Ovary (tissue), 9 donors: ENCODE results near the gene OR10A3. TPM values are rescaled to one million over a fixed set of nuclear protein-coding genes. Genes with fewer than 3 reads are reported as not detected.

ENCODE experiments used
- DNase-seq, 5 donors: peaks; one replicate each; pipeline ENCODE4 v3.0.0-alpha.2; 2019 to 2020
- H3K27ac ChIP-seq, 2 donors: fragments of 200-600 bp; one replicate each; pipeline versions ENCODE4 v1.5.1 to v1.8.0; 2019 to 2022
- H3K27me3 ChIP-seq: fragments of 200-600 bp; one replicate; pipeline ENCODE4 v1.8.0; 2022
- H3K36me3 ChIP-seq: fragments of 200-600 bp; sonication (generic); one replicate; pipeline ENCODE4 v1.5.1; 2019
- H3K4me1 ChIP-seq: one replicate; pipeline ENCODE4 v1.8.1; 2013; ENCODE audit warnings: mild to moderate bottlenecking, moderate library complexity; ENCODE audit not compliant: insufficient read depth
- H3K4me3 ChIP-seq: fragments of 200-600 bp; sonication (generic); one replicate; pipeline ENCODE4 v1.5.1; 2017
- H3K9me3 ChIP-seq, 2 donors: fragments of 200-600 bp in 1 of 2; sonication (generic) in 1 of 2; one replicate each; pipeline versions ENCODE4 v1.5.1 to v1.8.1; 2013 to 2019; ENCODE audit warnings: mild to moderate bottlenecking in 1 of 2, moderate library complexity in 1 of 2
- EP300 ChIP-seq: sonication (generic); formaldehyde crosslinking; IDR thresholded peaks from one replicate; pipeline ENCODE4 v1.6.1; 2017; ENCODE audit warnings: antibody characterized with exemption
- POLR2A ChIP-seq: fragments of 450-650 bp; IDR thresholded peaks from one replicate; pipeline ENCODE4 v1.6.1; 2017; ENCODE audit warnings: antibody characterized with exemption, mild to moderate bottlenecking, moderate library complexity
- WGBS, 3 donors: extraction: QIAGEN DNeasy Blood & Tissue Kit in 1 of 3; methylation state at CpG; one replicate each; pipeline versions ENCODE4 v1.1.5 to v1.1.7; 2013 to 2017; 5-methylcytosine and 5-hydroxymethylcytosine counted together
- intact Hi-C, 4 donors: fragments of 100-400 bp; cut with DNase I; formaldehyde crosslinking; loops; one replicate each; pipeline versions ENCODE4 v1.11.0 to v1.15.1; 2022 to 2023
- polyA plus RNA-seq, 2 donors: library from polyadenylated mRNA; stranded (reverse); fragments of 200-250 nt in 1 of 2; fragments of 350-450 nt in 1 of 2; fragmentation: Illumina TruSeq in 1 of 2; extraction: RNeasy Lipid Tissue Mini Kit (QIAGEN cat#74804) in 1 of 2; gene quantifications; one replicate each; pipeline ENCODE4 v1.2.3, GENCODE V29; 2013 to 2014
- small RNA-seq: library from RNA; depleted of rRNA; stranded (forward); fragments of <200 nt; gene quantifications from one replicate; pipeline ENCODE3, GENCODE V24; 2016
- total RNA-seq, 7 donors: library from RNA; depleted of rRNA in 2 of 7; stranded (reverse); fragments of >200 nt in 2 of 7; fragmentation: NEBNext Ultra II Directional in 3 of 7; extraction: Animal tissue kit (Norgen Biotek cat#: 25700) in 3 of 7; gene quantifications; one replicate each; pipeline versions ENCODE4 v1.1.0 to v1.2.4, GENCODE V29; 2016 to 2023
- TF ChIP-seq, protein P1 (sequence below), 3 donors: fragments of 450-650 bp in 2 of 3; fragments of 200-600 bp in 1 of 3; IDR thresholded peaks; one replicate each; pipeline versions ENCODE4 v1.5.1 to v1.8.0; 2016 to 2022; ENCODE audit warnings: antibody characterized with exemption in 3 of 3, mild to moderate bottlenecking in 1 of 3
- donor health status: DM: no; HTN: no; CAD: no; lungs with moderate emphysema.
- donor health status: DM: no; HTN: no; CAD: no.
- donor health status: Bipolar disorder and iron deficiency.
- donor health status: DM: yes; HTN: yes; CAD: no.
- donor health status: DM: no; HTN: no; CAD: no.
- donor health status: DM: yes; HTN: yes; CAD: no.

Gene OR10A3
- total and polyA plus RNA-seq, 9 donors, result not detected

DNA sequence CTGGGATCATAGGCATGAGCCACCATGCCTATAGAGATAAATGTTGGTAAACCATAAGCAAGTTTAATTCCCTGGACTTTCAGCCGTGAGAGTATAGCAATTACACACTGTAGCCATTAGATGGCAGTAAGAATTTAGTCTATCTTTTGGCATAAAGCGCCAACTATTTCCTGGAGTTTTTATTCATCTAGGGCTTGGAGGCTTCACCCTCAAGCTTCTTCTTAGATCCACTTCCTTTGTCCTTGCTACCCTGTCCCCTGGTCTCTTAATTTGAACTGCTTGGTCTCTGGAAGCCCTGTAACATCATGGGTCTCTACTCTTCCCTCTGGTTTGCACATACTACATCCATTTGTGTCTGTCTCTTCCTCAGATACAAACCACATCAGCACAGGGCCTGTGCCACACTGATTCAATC is 48.7 kb downstream of the OR10A3 start:
- Histone ChIP-seq H3K27ac (no peak overlapping the region), H3K9me3 (no peaks in the 10 kb centered on the region), H3K4me1 (no peaks in the 10 kb centered on the region), H3K4me3 (no peak overlapping the region), H3K36me3 (no peaks in the 10 kb centered on the region), H3K27me3 (no peaks in the 10 kb centered on the region)
- DNase-seq, result no peak
- intact Hi-C loops, result loop anchor here in 1 of 4 donors (5.0 kb wide), 1 partner anchor 94 kb away; the partner anchor contains the start of gene EIF3F
- WGBS, 3 donors, result 9 to 15% (median 13%) methylated on average over 2 of the region's 2 CpGs
- TF ChIP-seq, protein P1, sequence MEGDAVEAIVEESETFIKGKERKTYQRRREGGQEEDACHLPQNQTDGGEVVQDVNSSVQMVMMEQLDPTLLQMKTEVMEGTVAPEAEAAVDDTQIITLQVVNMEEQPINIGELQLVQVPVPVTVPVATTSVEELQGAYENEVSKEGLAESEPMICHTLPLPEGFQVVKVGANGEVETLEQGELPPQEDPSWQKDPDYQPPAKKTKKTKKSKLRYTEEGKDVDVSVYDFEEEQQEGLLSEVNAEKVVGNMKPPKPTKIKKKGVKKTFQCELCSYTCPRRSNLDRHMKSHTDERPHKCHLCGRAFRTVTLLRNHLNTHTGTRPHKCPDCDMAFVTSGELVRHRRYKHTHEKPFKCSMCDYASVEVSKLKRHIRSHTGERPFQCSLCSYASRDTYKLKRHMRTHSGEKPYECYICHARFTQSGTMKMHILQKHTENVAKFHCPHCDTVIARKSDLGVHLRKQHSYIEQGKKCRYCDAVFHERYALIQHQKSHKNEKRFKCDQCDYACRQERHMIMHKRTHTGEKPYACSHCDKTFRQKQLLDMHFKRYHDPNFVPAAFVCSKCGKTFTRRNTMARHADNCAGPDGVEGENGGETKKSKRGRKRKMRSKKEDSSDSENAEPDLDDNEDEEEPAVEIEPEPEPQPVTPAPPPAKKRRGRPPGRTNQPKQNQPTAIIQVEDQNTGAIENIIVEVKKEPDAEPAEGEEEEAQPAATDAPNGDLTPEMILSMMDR (IDR thresholded peaks at IDR 0.05), result peak in 1 of 3 donors; percentile 38
- no peak for TF ChIP-seq EP300

DNA sequence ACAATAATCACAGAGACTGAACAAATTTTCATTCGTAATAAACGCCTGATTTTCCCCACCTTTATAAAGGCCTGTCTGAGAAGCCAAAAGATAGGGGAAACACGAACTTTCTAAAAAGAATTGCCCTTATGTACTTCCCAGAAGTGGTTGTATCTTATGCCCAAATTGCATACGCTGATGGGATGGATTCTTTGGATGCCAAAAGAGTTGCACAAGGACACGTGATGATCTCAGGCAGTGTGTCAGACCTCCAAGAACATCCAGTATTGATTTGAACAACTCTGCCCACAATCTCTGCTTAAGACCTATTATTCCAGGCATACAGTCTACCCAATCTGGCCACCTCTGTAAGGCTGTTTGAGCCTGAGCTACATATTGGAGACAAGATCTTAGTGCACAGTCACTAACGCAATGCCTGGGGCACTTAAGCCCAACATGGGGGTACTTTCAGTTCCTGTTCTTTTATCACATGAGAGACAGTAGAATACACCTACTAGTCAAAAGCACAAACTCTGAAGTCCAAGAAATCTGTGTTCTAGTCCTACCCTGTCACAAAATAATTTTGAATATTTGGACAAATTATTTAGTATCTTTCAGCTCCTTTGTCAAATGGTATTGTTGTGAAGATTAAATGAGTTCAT is 49.3 kb downstream of the OR10A3 start:
- H3K27me3 ChIP-seq, result no peaks in the 10 kb centered on the region
- no peak for TF ChIP-seq POLR2A
- no peak for TF ChIP-seq EP300
- TF ChIP-seq, protein P1 (IDR thresholded peaks at IDR 0.05), result no peak
- 12 to 35% (median 13%) methylated on average over 6 of the region's 6 CpGs for WGBS, 3 donors
- intact Hi-C loops, result loop anchor here in 1 of 4 donors (5.0 kb wide), 1 partner anchor 95 kb away; the partner anchor contains the start of gene EIF3F
- H3K4me3 ChIP-seq, result no peak overlapping the region
- no peaks in the 10 kb centered on the region for H3K36me3 ChIP-seq
- H3K4me1 ChIP-seq, result no peaks in the 10 kb centered on the region
- no peaks in the 10 kb centered on the region for H3K9me3 ChIP-seq
- DNase-seq, result no peak
- no peak overlapping the region for H3K27ac ChIP-seq

GRCh38 chr11:7890417-7891172 is 50.9 kb downstream of the OR10A3 start:
- Histone ChIP-seq H3K27me3 (no peaks in the 10 kb centered on the region), H3K27ac (no peak overlapping the region), H3K36me3 (no peaks in the 10 kb centered on the region), H3K4me1 (no peaks in the 10 kb centered on the region), H3K9me3 (no peaks in the 10 kb centered on the region), H3K4me3 (no peak overlapping the region)
- intact Hi-C loops, result loop anchor here in 1 of 4 donors (5.0 kb wide), 1 partner anchor 97 kb away; the partner anchor contains the start of gene EIF3F
- no peak for DNase-seq
- 13 to 21% (median 20%) methylated on average over 6 of the region's 6 CpGs for WGBS, 3 donors
- TF ChIP-seq EP300 (no peak), POLR2A (no peak)
- TF ChIP-seq, protein P1 (IDR thresholded peaks at IDR 0.05), result no peak

- no peak for DNase-seq
- 26 to 39% (median 34%) methylated on average over 5 of the region's 5 CpGs for WGBS, 3 donors
- intact Hi-C loops, result loop anchor here in 1 of 4 donors (5.0 kb wide), 1 partner anchor 97 kb away; the partner anchor contains the start of gene EIF3F
- Histone ChIP-seq H3K27me3 (no peaks in the 10 kb centered on the region), H3K36me3 (no peaks in the 10 kb centered on the region), H3K9me3 (no peaks in the 10 kb centered on the region), H3K4me1 (no peaks in the 10 kb centered on the region), H3K27ac (no peak overlapping the region), H3K4me3 (no peak overlapping the region)
- TF ChIP-seq, protein P1 (IDR thresholded peaks at IDR 0.05), result no peak
- no peak for TF ChIP-seq EP300
- no peak for TF ChIP-seq POLR2A
These were observed 51.5 kb downstream of the OR10A3 start for GRCh38 chr11:7889985-7890384.

Small RNA genes lying within 50 kb of the gene (small RNA-seq; reads per million reads assigned to genes)
- gene COX6CP5 (not detected), gene RNU6-943P (not detected)

Other genes starting within 250 kb of the OR10A3 start
- under 1 TPM in 2 of 7 donors, not detected in 5; 0.23 to 0.89 TPM for gene OVCH2, start 235.2 kb downstream of the OR10A3 start, total RNA-seq
- not detected for gene OVCH2, start 235.2 kb downstream of the OR10A3 start, polyA plus RNA-seq
- 1 to 10 TPM in 1 of 7 donors, under 1 TPM in 1, not detected in 5; 0.22 to 1.6 TPM for gene OR5P2, start 144.8 kb downstream of the OR10A3 start, total RNA-seq
- not detected for gene OR5P2, start 144.8 kb downstream of the OR10A3 start, polyA plus RNA-seq
- 1 to 10 TPM in 1 of 7 donors, under 1 TPM in 1, not detected in 5; 0.27 to 1.7 TPM for gene OR5P3, start 110.9 kb downstream of the OR10A3 start, total RNA-seq
- not detected for gene OR5P3, start 110.9 kb downstream of the OR10A3 start, polyA plus RNA-seq
- not detected for gene OR10A6, start 10.4 kb downstream of the OR10A3 start, total RNA-seq
- gene OR10A6, start 10.4 kb downstream of the OR10A3 start, polyA plus RNA-seq, result not detected
- gene NLRP10, start 23.7 kb upstream of the OR10A3 start, total RNA-seq, result not detected
- gene NLRP10, start 23.7 kb upstream of the OR10A3 start, polyA plus RNA-seq, result not detected
- gene EIF3F, start 45.6 kb upstream of the OR10A3 start, total RNA-seq, result 100 to 1,000 TPM; 235 to 459 (median 309) TPM
- 100 to 1,000 TPM; 497 to 764 TPM for gene EIF3F, start 45.6 kb upstream of the OR10A3 start, polyA plus RNA-seq
- 10 to 100 TPM; 10.5 to 33.4 (median 25.7) TPM for gene TUB, start 139.5 kb upstream of the OR10A3 start, total RNA-seq
- gene TUB, start 139.5 kb upstream of the OR10A3 start, polyA plus RNA-seq, result 10 to 100 TPM in 1 of 2 donors, 1 to 10 TPM in 1; 7.2 to 15.3 TPM
- gene RIC3, start 227.3 kb upstream of the OR10A3 start, total RNA-seq, result 10 to 100 TPM; 21.0 to 31.4 (median 28.8) TPM
- gene RIC3, start 227.3 kb upstream of the OR10A3 start, polyA plus RNA-seq, result 10 to 100 TPM; 10.6 to 17.7 TPM